Spleen (tissue), 7 donors: Measurements from ENCODE around the gene NTRK2.

ENCODE experiments used
- POLR2A ChIP-seq, 3 donors: fragments of 450-650 bp; IDR thresholded peaks; one replicate each; pipeline ENCODE4 v1.5.1; 2017; ENCODE audit warnings: antibody characterized with exemption in 3 of 3, mild to moderate bottlenecking in 1 of 3
- POLR2AphosphoS5 ChIP-seq, 3 donors: sonication (generic); formaldehyde crosslinking; IDR thresholded peaks; one replicate each; pipeline ENCODE4 v1.5.1; 2017; ENCODE audit warnings: antibody characterized with exemption in 3 of 3
- TF ChIP-seq, protein P1 (sequence below), 11 experiments: fragments of 200-600 bp in 7 of 11; fragments of 450-650 bp in 4 of 11; sonication (generic) in 4 of 11; IDR thresholded peaks in 8 of 11; conservative IDR thresholded peaks in 3 of 11; 1 replicate in 7 of 11; 2 replicates in 4 of 11; pipeline versions ENCODE4 v1.4.0 to v1.8.0; 2016 to 2021; ENCODE audit warnings: antibody characterized with exemption in 11 of 11, inconsistent platforms in 4 of 11, mild to moderate bottlenecking in 1 of 11
- donor health status: DM: no; HTN: no; CAD: no; lungs with moderate emphysema.
- donor health status: DM: no; HTN: no; CAD: no.
- donor health status: DM: no; HTN: no; CAD: no.

DNA sequence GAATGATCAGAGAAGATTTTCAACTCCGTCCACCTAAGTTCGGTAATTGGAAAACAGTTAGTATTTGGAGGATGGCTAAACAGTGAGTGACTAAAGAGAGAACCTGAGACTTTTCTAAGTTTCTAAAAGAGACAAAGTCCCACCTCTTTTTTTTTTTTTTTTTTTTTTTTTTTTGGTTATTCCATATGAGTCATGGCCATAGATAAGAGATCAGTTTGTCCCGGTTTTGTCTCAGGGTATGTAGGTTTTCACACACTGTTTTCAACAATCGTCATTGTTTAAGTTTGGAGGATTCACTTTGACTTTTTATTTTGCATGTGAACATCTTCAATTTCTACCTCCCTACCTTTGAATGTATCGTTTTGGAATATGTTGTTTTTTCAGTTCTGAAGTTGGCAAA lies 85.9 kb downstream of the NTRK2 start:
- TF ChIP-seq, protein P1, sequence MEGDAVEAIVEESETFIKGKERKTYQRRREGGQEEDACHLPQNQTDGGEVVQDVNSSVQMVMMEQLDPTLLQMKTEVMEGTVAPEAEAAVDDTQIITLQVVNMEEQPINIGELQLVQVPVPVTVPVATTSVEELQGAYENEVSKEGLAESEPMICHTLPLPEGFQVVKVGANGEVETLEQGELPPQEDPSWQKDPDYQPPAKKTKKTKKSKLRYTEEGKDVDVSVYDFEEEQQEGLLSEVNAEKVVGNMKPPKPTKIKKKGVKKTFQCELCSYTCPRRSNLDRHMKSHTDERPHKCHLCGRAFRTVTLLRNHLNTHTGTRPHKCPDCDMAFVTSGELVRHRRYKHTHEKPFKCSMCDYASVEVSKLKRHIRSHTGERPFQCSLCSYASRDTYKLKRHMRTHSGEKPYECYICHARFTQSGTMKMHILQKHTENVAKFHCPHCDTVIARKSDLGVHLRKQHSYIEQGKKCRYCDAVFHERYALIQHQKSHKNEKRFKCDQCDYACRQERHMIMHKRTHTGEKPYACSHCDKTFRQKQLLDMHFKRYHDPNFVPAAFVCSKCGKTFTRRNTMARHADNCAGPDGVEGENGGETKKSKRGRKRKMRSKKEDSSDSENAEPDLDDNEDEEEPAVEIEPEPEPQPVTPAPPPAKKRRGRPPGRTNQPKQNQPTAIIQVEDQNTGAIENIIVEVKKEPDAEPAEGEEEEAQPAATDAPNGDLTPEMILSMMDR (IDR thresholded peaks at IDR 0.05 in 8 of 11, conservative IDR thresholded peaks at IDR 0.05 in 3 of 11) = no peak
- TF ChIP-seq POLR2AphosphoS5 (IDR thresholded peaks at IDR 0.05) (no peak), POLR2A (IDR thresholded peaks at IDR 0.05) (no peak)
